H1 (cell line): ENCODE measurements around the gene FIZ1. TPM values are rescaled to one million over a fixed set of nuclear protein-coding genes. Genes with fewer than 3 reads are reported as not detected.

Experiments
- BACH1 ChIP-seq: IDR thresholded peaks from 2 replicates; pipeline ENCODE4 v1.6.1; 2012; ENCODE audit warnings: low read length, improper control_type of control experiment
- BRCA1 ChIP-seq: IDR thresholded peaks from 2 replicates; pipeline ENCODE4 v1.6.1; 2012; ENCODE audit warnings: low read depth, low read length, improper control_type of control experiment
- CBX5 ChIP-seq: fragments of 300-800, 300-1000 bp; sonication (generic); IDR thresholded peaks from 2 replicates; pipeline ENCODE4 v1.7.1; 2016; ENCODE audit warnings: antibody characterized with exemption, low read length, low read depth
- CREB1 ChIP-seq: IDR thresholded peaks from 2 replicates; pipeline ENCODE4 v1.6.1; 2012; ENCODE audit warnings: inconsistent platforms
- CTBP2 ChIP-seq: IDR thresholded peaks from 2 replicates; pipeline ENCODE4 v1.7.0; 2011; ENCODE audit warnings: borderline replicate concordance, mild to moderate bottlenecking, moderate library complexity, mixed read lengths, low read length; ENCODE audit not compliant: insufficient read depth, insufficient read length
- CTCF ChIP-seq, 3 experiments: IDR thresholded peaks; 1 replicate in 2 of 3; 2 replicates in 1 of 3; pipeline versions ENCODE4 v1.5.1 to v1.6.1; 2011; ENCODE audit warnings: low read length in 3 of 3, mild to moderate bottlenecking in 3 of 3, inconsistent platforms in 2 of 3, low read depth in 1 of 3, moderate library complexity in 1 of 3; ENCODE audit not compliant: insufficient read depth in 1 of 3; ENCODE audit errors: control extremely low read depth in 1 of 3
- E2F6 ChIP-seq: IDR thresholded peaks from 2 replicates; pipeline ENCODE4 v1.6.1; 2012; ENCODE audit warnings: inconsistent platforms
- EZH2 ChIP-seq: fragments of 200-600 bp; sonication (generic); IDR thresholded peaks from 2 replicates; pipeline ENCODE4 v1.7.1; 2012; ENCODE audit warnings: low read depth, mild to moderate bottlenecking, moderate library complexity, low read length, inconsistent platforms; ENCODE audit not compliant: severe bottlenecking
- GTF2F1 ChIP-seq: IDR thresholded peaks from 2 replicates; pipeline ENCODE4 v1.6.1; 2012; ENCODE audit warnings: low read depth, low read length, improper control_type of control experiment, borderline replicate concordance
- KDM4A ChIP-seq: IDR thresholded peaks from one replicate; pipeline ENCODE4 v1.7.1; 2012; ENCODE audit warnings: low read depth, mild to moderate bottlenecking, moderate library complexity, low read length, inconsistent platforms; ENCODE audit not compliant: severe bottlenecking
- MAX ChIP-seq: IDR thresholded peaks from 2 replicates; pipeline ENCODE4 v1.6.1; 2012; ENCODE audit warnings: inconsistent platforms
- RFX5 ChIP-seq: IDR thresholded peaks from 2 replicates; pipeline ENCODE4 v1.6.1; 2011; ENCODE audit warnings: low read depth, low read length, improper control_type of control experiment, borderline replicate concordance
- RXRA ChIP-seq: IDR thresholded peaks from 2 replicates; pipeline ENCODE4 v1.6.1; 2011; ENCODE audit warnings: low read depth, mild to moderate bottlenecking, low read length, moderate library complexity; ENCODE audit not compliant: insufficient read depth
- SIX5 ChIP-seq: IDR thresholded peaks from 2 replicates; pipeline ENCODE4 v1.6.1; 2011; ENCODE audit warnings: mild to moderate bottlenecking, low read depth, low read length
- SP2 ChIP-seq: IDR thresholded peaks from 2 replicates; pipeline ENCODE4 v1.6.1; 2012; ENCODE audit warnings: mild to moderate bottlenecking, low read length, inconsistent platforms
- SUZ12 ChIP-seq: fragments of 200-600 bp; sonication (generic); IDR thresholded peaks from 2 replicates; pipeline ENCODE4 v1.6.1; 2012; ENCODE audit warnings: mild to moderate bottlenecking, inconsistent platforms, low read length, moderate library complexity, mixed read lengths
- TAF7 ChIP-seq: optimal IDR thresholded peaks from 2 replicates; pipeline ENCODE3; 2011; ENCODE audit warnings: low read depth, mild to moderate bottlenecking, inconsistent platforms, low read length, moderate library complexity, borderline replicate concordance
- TEAD4 ChIP-seq: IDR thresholded peaks from 2 replicates; pipeline ENCODE4 v1.6.1; 2012; ENCODE audit warnings: low read depth, low read length, inconsistent platforms, mixed read lengths
- USF2 ChIP-seq: IDR thresholded peaks from 2 replicates; pipeline ENCODE4 v1.6.1; 2011; ENCODE audit warnings: low read length, improper control_type of control experiment
- ZNF274 ChIP-seq: IDR thresholded peaks from 2 replicates; pipeline ENCODE4 v1.7.0; 2012; ENCODE audit warnings: low read length, borderline replicate concordance; ENCODE audit errors: extremely low read depth
- polyA plus RNA-seq, 7 experiments: library from polyadenylated mRNA; depleted of rRNA in 3 of 7; stranded (reverse) in 5 of 7; unstranded in 2 of 7; fragments of >200 nt in 5 of 7; fragments of 200-250 nt in 2 of 7; gene quantifications; 1 replicate in 5 of 7; 2 replicates in 1 of 7; 4 replicates in 1 of 7; pipeline versions ENCODE4 v1.2.1 to v1.2.3, GENCODE V29; 2011 to 2013; ENCODE audit warnings: missing spikeins in 2 of 7, mixed read lengths in 2 of 7
- total RNA-seq: library from RNA; stranded (reverse); fragmentation: NEBNext Ultra II Directional; extraction: Animal tissue kit (Norgen Biotek cat#: 25700); gene quantifications from 2 replicates; pipeline ENCODE4 v1.2.1, GENCODE V29; 2021

FIZ1 gene
- total and polyA plus RNA-seq, 2 of the 8 experiments (the other 6 are each of a cell fraction or from before 2014, with no cell fraction given): 9.1 to 18.5 TPM

- TF ChIP-seq CTCF (IDR thresholded peaks at IDR 0.05; ENCODE audit: control extremely low read depth in 1 of 3, insufficient read depth in 1 of 3, low read depth in 1 of 3, low read length in 3 of 3) (no peak), KDM4A (peak; percentile 44), BACH1 (no peak), TAF7 (no peak), EZH2 (no peak), CTBP2 (no peak), E2F6 (no peak), RFX5 (no peak), GTF2F1 (no peak), TEAD4 (no peak), SIX5 (no peak), RXRA (no peak), USF2 (no peak), CBX5 (no peak), MAX (no peak), ZNF274 (no peak), SP2 (no peak), BRCA1 (no peak), SUZ12 (no peak), CREB1 (peak; percentile 55; the same call in 1 of the 2 replicates)
These were observed 12.2 kb downstream of the FIZ1 start (continued) for GRCh38 chr19:55586976-55587668.
